Stimulated activated CD8-positive, alpha-beta memory T cell treated with anti-CD3 and anti-CD28 coated beads, Interleukin-12 subunit alpha, Interleukin-12 subunit beta, amount 100 ng/mL, for 24 hours (primary cell): Measurements from ENCODE around the gene PRSS38.
"Not testable (repeated sequence)": the region's sequence is repeated elsewhere in the genome, so short reads cannot be mapped to it uniquely, and the experiment has no call there.

ENCODE experiments used
- DNase-seq: peaks from one replicate; pipeline ENCODE4 v3.0.0-alpha.2; 2020; ENCODE audit errors: extremely low read depth

Gene PRSS38

DNA sequence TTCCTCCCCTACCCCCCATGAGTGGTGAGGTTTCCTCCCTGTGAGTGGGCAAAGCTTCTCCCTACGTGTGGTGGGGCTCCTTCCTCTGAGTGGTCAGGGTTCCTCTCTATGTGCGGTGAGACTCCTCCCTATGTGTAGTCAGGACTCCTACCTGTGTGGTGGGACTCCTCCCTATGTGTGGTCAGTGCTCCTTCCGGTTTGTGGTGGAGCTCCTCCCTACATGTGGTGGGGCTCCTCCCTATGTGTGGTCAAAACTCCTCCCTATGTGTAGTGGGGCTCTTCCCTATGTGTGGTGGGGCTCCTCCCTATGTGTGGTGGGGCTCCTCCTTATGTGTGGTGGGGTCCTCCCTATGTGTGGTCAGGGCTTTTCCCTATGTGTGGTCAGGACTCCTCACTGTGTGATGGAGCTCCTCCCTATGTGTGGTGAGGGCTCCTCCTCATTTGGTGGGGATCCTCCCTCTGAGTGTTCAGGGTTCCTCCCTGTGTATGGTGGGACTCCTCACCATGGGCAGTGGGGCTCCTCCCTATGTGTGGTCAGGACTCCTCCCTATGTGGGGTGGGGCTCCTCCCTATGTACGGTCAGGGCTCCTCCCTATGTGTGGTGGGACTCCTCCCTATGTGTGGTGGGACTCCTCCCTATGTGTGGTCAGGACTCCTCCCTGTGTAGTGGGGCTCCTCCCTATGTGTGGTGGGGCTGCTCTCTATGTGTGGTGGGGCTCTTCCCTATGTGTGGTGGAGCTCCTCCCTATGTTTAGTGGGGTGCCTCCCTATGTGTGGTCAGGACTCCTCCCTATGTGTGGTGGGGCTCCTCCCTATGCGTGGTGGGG, 29.1 kb downstream of the PRSS38 start:
- DNase-seq: no peak

- no peak for DNase-seq
Measured at GRCh38 chr1:227845147-227845458, 29.6 kb downstream of the PRSS38 start.

GRCh38 chr1:227845519-227845918, 30.0 kb downstream of the PRSS38 start:
- no peak for DNase-seq

- DNase-seq: no peak
Measured at GRCh38 chr1:227846265-227846858, 30.9 kb downstream of the PRSS38 start.

DNA sequence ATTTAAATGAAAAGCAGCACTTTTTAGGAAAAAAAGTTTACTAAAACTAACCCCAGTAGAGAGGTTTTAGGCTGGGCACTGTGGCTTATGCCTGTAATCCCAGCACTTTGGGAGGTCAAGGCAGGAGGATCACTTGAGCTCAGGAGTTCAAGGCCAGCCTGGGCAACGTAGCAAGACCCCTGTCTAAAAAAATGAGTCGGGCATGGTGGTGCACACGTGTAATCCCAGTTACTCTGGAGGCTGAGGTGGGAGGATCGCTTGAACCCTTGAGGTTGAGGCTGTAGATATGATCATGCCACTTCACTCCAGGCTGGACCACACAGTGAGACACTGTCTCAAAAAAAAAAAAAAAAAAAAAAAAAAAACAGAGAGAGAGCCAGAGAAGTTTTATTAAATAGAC, 31.6 kb downstream of the PRSS38 start:
- DNase-seq: not testable (repeated sequence)

DNA sequence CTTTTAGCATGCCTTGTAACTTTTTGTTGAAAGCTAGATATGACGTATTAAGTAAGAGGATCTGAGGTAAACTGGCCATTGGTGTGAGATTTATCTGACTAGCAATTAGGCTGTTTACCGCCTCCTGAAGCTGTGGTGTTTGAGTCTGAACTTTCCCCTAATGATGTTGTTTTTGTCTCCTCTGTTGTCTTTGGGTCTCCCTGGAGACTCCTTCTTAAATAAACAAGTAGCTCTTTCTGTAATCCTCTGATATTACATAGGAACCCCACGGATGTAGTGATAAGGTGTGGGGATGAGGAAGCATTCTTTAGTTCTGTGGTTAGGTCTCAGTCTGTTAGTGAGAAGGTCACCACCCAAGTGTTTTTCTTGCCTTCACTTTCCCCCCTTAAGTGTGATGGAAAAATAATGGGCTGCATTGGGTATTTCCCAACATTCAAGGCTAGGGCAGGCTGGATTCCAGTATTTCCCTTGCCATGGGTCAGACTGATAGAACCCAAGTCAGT, 33.0 kb downstream of the PRSS38 start:
- DNase-seq: no peak

- DNase-seq: no peak
Measured at GRCh38 chr1:227849251-227849650, 33.8 kb downstream of the PRSS38 start.

DNA sequence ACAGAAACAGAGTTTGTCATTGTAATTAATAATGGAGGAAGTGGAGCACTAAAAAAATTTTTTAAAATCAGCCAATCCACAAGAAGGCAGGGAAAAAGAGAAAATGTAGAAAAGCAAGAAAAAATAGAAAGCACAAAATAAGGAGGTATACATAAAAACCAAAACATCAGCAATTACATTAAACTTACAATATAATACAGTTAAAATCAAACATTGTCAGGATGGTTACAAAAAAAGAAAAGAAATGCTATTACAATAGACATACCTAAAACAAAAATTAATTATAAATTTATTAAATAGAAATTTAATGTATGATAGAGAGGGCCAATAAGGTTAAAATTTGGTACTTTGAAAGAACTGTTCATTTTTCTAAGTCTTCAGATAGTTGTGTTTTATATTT, 38.7 kb downstream of the PRSS38 start:
- DNase-seq: no peak

- DNase-seq: no peak
Measured at GRCh38 chr1:227855687-227856086, 40.2 kb downstream of the PRSS38 start.

DNA sequence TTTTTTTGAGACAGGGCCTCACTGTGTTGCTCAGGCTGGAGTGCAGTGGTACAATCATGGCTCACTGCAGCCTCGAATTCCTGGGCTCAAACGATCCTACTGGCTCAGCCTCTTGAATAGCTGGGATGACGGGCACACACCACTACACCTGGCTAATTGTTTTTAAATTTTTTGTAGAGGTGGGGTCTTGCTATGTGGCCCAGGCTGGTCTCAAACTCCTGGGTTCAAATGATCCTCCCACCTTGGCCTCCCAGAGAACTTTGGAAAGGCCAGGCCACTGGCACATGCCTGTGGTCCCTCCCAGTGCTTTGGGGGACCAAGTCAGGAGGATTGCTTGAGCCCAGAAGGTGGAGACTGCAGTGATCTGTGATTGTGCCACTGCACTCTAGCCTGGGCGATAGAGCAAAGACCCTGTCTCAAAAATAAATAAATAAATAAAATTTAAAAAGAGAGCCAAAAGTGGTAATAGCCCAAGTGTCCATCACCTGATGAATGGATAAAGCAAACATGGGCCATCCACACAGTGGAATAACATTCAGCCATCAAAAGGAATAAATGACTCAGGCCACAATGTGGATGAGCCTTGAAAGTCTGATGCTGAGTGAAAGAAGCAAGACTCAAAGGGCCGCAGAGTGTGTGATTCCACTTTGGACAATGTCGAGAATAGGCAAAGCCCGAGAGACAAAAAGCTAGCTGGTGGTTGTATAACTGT, 40.8 kb downstream of the PRSS38 start:
- DNase-seq: no peak

DNA sequence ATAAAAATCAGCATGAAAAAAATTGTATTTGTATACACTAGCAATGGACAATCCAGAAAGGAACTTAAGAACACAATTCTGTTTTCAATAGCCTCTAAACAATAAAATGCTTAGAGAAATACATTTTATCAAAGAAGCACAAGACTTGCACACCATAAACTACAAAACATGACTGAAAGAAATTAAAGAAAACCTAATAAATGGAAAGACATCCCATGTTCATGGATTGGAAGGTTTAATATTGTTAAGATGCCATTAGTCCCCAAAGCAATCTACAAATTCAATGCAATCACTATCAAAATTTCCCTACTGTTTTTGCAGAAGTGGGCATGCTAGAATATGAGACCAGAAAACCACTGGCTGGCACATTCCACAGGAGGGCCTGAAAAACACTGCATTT, 49.4 kb downstream of the PRSS38 start:
- DNase-seq: no peak

DNA sequence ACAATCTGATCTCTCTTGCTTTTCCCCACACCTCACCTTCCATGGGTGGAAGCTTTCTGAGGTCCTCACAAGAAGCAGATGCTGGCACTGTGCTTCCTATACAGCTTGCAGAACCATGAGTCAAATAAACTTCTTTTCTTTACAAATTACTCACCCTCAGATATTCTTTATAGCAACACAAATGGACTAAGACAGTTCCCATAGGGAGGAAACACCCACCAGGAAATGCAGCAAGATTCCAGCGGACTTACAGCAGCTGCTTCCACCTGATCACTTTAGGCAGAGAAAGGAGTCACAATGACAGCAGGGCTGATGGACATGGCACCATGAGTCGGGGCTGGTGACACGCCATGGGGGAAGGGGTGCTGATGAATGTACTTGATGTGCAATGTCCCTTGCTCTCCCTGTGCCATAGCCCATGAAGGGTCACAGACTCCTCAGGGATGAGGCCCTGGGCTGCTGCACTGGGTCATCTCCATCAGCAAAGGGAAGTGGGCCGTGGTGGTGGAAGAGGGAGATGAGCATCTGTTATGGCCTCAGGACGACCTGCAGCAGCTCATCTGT, 53.9 kb downstream of the PRSS38 start:
- no peak for DNase-seq

DNA sequence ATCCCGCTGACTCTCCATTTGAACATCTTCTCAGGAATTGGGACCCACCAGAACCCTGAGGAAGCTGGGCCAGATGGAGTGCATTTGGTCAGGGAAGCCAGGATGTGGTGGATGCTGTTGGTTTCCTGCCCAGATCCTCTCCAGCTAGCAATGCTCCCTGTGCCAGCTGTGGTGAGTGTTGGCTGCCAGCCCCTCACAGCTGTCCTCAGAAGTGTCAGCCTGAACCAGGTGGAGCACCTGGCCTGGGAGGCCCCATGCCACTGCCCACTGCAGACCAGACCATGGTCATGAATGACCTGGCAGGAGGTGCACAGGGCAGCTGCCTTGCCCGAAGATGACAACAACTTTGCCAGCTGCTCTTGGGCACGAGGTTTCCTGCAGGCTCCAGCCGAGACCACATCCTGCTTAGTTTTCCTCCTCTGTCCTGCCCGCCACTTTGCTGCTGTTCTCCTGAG, 54.4 kb downstream of the PRSS38 start:
- DNase-seq: no peak

DNA sequence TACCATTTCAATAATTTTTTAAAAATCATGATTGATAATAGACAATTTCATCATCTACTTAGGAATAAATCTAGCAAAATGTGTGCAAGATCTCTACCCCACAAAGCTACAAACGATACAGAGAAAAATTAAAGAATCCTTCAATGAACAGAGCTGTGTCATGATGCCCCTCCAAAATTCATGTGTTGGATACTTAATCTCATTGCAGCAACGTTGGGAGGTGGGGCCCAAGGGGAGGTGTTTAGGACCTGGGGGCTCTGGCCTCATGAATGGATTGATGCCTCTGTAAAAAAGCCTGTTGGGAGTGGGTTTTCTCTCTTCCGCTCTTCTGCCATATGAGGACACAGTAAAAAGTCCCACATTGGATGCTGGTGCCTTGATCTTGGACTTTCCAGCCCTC, 54.9 kb downstream of the PRSS38 start:
- no peak for DNase-seq

DNA sequence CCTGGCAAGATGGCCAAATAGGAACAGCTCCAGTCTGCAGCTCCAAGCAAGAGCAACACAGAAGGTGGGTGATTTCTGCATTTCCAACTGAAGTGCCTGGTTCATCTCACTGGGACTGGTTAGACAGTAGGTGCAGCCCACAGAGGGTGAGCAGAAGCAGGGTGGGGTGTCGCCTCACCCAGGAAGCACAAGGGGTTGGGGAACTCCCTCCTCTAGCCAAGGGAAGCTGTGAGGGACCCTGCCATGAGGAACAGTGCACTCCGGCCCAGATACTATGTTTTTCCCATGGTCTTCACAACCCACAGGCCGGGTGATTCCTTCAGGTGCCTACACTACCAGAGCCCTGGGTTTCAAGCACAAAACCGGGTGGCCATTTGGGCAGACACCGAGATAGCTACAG, 56.4 kb downstream of the PRSS38 start:
- not testable (repeated sequence) for DNase-seq

DNA sequence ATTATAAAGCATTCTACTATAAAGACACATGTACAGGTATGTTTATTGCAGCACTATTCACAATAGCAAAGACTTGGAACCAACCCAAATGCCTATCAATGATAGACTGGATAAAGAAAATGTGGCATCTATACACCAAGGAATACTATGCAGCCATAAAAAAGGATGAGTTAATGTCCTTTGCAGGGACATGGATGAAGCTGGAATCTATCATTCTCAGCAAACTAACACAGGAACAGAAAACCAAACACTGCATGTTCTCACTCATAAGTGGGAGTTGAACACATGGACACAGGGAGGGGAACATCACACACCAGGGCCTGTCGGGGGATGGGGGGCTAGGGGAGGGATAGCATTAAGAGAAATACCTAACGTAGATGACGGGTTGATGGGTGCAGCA, 62.3 kb downstream of the PRSS38 start:
- DNase-seq: not testable (repeated sequence)

DNA sequence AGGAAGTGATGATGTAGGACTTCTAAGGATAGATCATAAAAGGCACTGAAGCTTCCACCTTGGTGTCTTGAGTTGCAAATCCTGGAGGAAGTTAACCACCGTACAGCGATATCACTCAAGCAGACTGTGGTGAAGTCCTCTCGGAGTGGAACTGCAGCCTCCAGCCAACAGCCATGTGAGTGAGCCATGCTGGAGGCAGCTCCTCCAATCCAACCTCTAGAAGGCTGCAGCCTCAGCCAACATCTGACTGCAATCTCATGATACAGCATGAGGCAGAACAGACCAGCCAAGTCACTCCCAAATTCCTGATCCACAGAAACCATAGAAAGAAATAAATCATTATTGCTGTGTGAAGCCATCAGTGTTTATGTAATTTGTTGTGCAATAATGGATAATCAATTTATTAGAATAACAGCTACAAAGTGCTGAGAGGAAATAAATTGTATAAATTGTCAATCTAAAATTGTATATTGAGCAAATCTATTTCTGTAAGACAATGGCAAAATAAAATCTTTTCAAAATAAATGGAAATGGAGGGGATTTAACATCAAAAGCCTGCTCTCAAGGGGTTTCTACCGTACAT, 65.0 kb downstream of the PRSS38 start:
- DNase-seq: no peak

- DNase-seq: no peak
Measured at GRCh38 chr1:227883073-227883520, 67.6 kb downstream of the PRSS38 start.

- DNase-seq: no peak
Measured at GRCh38 chr1:227883641-227884301, 68.3 kb downstream of the PRSS38 start.

DNA sequence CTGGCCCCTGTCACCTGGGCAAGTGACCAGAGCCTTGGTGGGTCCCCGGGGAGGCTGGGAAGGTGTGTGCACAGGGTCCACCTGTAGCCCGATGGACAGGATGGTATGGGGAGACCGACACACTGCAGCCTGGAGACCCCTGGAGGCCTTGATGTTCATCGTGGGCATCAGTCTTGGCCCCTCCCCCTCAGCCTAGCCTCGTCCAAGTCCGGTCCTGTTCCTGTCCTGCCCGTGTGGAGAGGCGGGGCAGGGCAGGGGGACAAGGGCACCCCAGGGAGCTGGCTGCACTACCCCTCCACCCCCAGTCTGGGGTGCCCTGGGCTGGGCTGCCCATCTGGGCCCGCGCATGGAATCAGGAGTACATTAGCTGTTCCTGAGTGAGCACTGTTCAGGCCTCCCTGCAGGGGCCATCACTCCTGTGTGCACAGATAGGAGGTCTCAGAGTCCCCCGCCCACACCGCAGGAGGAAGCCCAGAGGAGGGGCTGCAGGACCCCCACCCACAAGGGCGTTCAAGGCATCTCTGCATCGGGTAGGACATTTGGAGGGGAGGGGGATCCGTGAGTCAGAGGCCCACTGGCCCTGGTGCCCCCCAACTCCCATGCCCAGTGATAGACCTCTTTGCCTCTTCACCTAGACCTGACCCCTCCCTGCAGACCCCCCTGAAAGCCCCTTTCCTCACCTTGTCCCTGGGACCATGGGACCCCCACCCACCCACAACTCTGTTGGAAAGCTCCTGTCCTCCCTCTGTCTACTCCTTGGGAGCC, 69.1 kb downstream of the PRSS38 start:
- DNase-seq: no peak
